GM12801 (cell line): ENCODE results near the gene MARCO.

ENCODE experiments used
- TF ChIP-seq, protein P1 (sequence below): IDR thresholded peaks from one replicate; pipeline ENCODE4 v1.5.1; 2011; ENCODE audit warnings: control low read depth; ENCODE audit not compliant: insufficient read length; ENCODE audit errors: extremely low read depth

MARCO gene

DNA sequence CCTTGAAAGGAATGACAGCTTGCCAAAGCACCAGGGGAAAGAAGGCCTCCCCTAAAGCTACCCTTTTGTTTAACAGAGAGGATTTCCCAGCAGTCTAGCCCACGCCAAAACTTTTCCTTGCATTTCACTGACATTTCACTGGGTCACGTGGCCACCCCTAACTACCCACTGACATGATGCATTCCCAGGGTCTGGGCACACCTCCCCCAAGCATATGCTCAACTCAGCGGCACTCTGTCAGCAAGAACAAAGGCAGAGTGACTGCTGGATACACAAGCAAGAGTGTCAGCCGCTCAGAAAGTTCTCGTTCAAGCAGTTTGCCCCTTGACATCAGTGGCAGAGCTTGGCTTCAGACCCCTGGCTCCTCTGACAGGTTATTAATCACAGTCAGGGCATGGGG lies 34.2 kb upstream of the MARCO start:
- TF ChIP-seq, protein P1, sequence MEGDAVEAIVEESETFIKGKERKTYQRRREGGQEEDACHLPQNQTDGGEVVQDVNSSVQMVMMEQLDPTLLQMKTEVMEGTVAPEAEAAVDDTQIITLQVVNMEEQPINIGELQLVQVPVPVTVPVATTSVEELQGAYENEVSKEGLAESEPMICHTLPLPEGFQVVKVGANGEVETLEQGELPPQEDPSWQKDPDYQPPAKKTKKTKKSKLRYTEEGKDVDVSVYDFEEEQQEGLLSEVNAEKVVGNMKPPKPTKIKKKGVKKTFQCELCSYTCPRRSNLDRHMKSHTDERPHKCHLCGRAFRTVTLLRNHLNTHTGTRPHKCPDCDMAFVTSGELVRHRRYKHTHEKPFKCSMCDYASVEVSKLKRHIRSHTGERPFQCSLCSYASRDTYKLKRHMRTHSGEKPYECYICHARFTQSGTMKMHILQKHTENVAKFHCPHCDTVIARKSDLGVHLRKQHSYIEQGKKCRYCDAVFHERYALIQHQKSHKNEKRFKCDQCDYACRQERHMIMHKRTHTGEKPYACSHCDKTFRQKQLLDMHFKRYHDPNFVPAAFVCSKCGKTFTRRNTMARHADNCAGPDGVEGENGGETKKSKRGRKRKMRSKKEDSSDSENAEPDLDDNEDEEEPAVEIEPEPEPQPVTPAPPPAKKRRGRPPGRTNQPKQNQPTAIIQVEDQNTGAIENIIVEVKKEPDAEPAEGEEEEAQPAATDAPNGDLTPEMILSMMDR, result no peak

DNA sequence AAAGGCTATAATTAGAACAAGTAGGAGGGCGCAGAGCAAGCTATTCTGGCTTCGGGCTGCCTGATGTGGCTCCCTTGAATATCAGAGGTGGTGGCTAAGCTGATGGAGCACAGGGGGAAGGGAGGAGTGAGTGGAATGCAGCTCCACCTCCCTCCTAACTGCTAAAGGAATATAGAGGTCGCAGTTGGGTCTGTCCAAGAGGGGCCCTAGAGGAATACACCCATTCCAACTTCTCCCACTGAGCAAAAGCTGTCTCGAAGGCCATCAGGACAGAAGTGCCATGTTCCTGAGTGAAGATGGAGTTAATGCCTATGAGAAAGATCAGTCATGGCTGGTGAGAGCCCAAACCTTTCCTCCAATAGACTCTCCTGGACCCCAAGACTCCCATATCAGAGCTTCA lies 32.8 kb upstream of the MARCO start:
- TF ChIP-seq, protein P1, result no peak

DNA sequence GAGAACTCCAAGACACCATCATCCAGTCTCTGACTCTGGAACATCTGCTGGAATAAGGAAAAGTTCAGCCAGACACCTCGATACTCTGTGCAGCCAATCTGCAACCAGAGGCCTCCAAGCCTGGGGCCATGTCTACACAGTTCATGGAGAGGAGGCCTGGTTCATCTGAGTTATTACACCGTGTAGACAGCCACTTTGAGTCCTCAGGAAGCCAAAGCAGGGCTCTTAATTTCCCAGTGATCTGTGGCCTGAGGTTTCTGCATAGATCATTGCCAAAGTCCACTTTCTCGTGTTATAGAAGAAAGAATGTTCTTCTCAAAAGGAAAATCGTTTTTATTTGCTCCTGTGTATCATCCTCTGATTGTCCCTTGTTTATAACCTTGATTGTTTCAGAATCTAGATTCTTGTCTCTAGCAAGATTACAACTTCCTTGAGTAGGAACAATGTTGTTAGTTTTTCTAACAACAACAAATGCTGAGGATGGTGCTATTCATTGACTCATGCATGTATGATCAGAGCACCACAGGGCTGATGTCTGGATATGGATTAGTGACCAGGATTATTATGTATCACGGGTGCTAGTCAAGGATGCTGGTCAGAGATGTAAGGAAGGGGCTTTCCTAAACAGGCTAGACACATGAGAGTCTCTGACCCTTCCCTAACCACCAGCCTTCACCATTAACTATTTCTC lies 30.7 kb upstream of the MARCO start:
- TF ChIP-seq, protein P1, result no peak

DNA sequence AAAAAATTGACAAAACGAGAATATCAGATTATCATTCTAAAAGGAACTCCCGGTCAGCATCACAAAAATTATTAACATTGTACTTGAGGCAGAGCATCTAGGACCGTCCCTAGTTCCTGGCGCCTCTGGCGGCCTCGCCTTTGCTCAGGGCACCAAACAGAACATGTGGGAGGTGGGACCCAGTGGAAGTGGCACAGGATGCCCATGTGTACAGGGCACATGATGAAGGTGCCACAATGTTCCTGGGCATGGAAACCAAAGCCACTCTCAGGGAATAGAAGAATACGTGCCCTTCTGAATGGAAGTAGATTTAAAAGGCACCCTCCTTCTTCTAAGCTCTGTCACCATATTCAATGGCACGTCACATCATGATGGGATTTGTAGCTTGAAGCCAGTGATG lies 30.1 kb upstream of the MARCO start:
- TF ChIP-seq, protein P1, result no peak

DNA sequence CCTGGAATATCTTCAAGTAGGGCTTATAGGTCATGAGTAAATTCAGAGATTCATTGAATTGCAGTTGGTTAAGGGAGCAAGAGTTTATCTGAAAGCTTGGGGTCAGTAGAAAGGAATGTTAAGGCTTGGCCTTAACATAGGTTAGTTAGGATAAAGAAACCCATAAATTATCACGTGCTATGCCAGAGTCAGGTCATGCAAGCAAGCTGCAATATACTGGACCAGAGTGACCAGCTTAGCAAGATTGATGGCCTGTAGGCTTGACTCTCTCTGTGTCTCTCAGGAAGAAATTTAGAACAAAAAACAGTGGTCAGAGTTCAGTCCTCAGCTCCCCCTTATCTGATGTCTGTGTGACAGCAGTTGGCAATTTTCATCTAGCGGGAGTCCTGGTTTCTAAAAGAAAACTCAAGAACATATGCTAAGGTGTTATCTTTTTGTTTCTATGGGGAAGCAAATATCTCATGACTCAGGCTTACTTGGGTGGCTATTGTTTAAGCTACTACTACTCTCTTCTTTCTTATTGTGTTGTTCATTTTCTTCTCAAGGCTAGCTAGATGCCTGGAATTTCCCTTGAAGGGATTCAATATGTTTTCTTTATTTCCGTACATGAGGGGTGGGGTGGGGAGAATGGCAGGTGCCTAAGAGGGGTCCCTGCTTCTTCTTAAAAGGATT lies 28.7 kb upstream of the MARCO start:
- TF ChIP-seq, protein P1, result no peak

DNA sequence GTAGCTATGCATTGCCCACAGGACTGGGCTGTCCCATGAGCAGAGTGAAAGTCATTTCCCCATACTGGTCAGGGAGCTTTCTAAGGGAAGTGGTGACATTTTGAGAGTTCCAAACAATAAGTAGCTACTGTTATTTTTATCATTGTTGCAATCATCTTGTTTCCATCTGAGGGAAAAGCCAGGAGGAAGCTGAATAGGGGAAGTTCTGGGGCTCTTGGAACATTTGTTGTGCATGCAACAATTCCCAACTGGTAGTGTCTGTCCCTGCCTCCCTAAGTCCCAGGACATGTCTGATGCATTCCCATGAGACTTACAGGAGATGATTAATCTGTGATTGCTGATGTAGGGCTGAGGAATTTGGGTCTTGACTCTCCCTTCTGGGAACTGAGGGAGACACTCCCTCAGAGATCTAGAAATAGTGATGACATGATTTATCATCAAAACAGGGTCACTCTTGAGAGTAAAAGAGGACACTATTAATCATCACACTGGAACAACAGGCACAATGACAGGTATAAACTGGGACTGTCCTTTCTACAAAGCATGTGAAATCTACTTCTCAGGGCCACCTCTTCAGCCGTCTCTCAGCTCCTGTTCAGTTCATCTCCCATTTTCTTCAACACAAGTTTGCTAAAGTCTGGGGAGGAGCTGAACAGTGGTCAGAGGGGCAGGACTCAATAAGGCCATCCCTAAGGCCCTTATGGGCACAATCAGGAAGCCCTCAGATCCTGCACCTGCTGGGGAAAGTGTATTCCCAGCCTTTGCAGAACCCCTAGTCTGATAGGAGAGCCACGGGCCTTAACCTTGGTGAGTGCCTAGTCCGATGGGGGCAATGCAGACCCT lies 28.0 kb upstream of the MARCO start:
- TF ChIP-seq, protein P1, result no peak

DNA sequence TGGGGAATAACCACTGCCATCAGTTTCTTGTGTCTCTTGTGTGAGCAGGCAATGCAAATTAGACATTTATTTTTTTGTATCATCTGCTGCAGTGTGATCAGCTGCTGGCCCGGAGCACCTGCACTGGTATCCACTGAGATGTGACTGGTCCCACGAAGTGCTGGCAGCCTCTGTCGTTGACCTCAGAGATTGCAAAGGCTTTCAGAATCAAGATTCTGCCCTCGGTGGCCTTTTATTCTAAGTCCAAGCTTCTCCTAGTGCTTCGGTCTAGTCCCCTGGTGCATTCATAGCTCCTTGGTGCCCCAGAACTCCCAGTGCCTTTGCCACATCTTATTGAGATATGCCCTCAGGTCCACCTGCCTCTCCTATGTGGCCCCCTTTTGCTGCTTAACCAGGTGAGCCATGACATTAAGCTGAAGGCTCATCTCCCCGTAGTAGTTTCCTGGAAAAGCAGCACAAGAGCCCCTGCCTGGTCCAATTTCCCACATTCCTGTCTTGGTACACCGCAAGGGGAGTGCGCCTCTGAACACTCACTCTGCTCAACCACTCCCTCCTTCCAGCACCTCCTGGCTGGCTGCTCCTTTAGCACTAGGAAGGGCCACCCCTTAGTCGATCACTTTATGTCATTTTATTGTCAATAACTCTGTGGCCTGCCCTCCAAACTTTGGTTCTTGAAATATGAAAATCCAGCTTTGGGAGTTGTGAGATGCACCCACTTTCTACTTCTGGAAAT lies 27.1 kb upstream of the MARCO start:
- TF ChIP-seq, protein P1, result no peak
